NB4 (cell line): ENCODE measurements around the gene NRG4.
"Not testable (repeated sequence)": the region's sequence is repeated elsewhere in the genome, so short reads cannot be mapped to it uniquely, and the experiment has no call there.

Experiments
- DNase-seq: peaks from one replicate; pipeline ENCODE4 v3.0.0; 2010; ENCODE audit warnings: low read depth
- H3K4me3 ChIP-seq: one replicate; pipeline ENCODE4 v1.5.1; 2011; ENCODE audit warnings: mild to moderate bottlenecking, low read depth, low read length, moderate library complexity
- MAX ChIP-seq: IDR thresholded peaks from 2 replicates; pipeline ENCODE4 v1.6.1; 2011; ENCODE audit warnings: low read depth, low read length
- MYC ChIP-seq: IDR thresholded peaks from 2 replicates; pipeline ENCODE4 v1.6.1; 2011; ENCODE audit warnings: low read depth, low read length
- POLR2A ChIP-seq: IDR thresholded peaks from 2 replicates; pipeline ENCODE4 v1.6.1; 2011; ENCODE audit warnings: mild to moderate bottlenecking; ENCODE audit not compliant: insufficient read length; ENCODE audit errors: extremely low read depth
- TF ChIP-seq, protein P1 (sequence below): IDR thresholded peaks from one replicate; pipeline ENCODE4 v1.5.1; 2012; ENCODE audit warnings: low read depth, low read length

NRG4 gene

GRCh38 chr15:76033438-76033837 is 21.2 kb upstream of the NRG4 start:
- no peak overlapping the region for H3K4me3 ChIP-seq
- no peak for DNase-seq
- TF ChIP-seq, protein P1, sequence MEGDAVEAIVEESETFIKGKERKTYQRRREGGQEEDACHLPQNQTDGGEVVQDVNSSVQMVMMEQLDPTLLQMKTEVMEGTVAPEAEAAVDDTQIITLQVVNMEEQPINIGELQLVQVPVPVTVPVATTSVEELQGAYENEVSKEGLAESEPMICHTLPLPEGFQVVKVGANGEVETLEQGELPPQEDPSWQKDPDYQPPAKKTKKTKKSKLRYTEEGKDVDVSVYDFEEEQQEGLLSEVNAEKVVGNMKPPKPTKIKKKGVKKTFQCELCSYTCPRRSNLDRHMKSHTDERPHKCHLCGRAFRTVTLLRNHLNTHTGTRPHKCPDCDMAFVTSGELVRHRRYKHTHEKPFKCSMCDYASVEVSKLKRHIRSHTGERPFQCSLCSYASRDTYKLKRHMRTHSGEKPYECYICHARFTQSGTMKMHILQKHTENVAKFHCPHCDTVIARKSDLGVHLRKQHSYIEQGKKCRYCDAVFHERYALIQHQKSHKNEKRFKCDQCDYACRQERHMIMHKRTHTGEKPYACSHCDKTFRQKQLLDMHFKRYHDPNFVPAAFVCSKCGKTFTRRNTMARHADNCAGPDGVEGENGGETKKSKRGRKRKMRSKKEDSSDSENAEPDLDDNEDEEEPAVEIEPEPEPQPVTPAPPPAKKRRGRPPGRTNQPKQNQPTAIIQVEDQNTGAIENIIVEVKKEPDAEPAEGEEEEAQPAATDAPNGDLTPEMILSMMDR: no peak
- TF ChIP-seq MYC (no peak), POLR2A (no peak), MAX (no peak)

DNA sequence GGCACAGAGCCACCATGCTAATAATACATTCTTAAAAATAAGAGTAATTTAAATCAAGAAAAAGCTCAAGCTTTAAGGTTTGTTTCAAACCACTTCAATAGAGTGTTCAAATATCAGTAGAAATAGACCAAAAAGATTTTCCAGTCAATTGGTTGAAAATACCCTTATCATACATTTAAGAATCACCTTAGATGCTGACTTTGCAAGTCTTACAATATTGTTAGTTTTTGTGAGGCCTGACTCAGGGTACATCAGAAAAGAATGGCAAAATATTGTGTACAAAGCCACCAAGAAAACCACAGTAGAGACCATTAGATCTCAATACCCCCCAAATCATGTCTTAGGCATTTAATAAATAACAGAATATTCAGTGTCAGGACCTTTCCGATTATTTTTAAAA is 19.8 kb upstream of the NRG4 start:
- DNase-seq: no peak
- no peak overlapping the region for H3K4me3 ChIP-seq
- TF ChIP-seq, protein P1: no peak
- TF ChIP-seq MYC (no peak), MAX (no peak)

GRCh38 chr15:76024021-76024768 is 12.0 kb upstream of the NRG4 start:
- H3K4me3 ChIP-seq: no peak overlapping the region
- DNase-seq: no peak
- TF ChIP-seq, protein P1: no peak
- TF ChIP-seq MAX: no peak
- no peak for TF ChIP-seq MYC
- TF ChIP-seq POLR2A: no peak

GRCh38 chr15:76013470-76013869 is 1.2 kb upstream of the NRG4 start:
- DNase-seq, H3K4me3 ChIP-seq: not testable (repeated sequence)

GRCh38 chr15:76010613-76011012 is 1.6 kb downstream of the NRG4 start:
- DNase-seq: no peak
- H3K4me3 ChIP-seq: peak overlapping the region; percentile 67
- TF ChIP-seq, protein P1: no peak
- TF ChIP-seq MYC (no peak), POLR2A (no peak), MAX (no peak)

DNA sequence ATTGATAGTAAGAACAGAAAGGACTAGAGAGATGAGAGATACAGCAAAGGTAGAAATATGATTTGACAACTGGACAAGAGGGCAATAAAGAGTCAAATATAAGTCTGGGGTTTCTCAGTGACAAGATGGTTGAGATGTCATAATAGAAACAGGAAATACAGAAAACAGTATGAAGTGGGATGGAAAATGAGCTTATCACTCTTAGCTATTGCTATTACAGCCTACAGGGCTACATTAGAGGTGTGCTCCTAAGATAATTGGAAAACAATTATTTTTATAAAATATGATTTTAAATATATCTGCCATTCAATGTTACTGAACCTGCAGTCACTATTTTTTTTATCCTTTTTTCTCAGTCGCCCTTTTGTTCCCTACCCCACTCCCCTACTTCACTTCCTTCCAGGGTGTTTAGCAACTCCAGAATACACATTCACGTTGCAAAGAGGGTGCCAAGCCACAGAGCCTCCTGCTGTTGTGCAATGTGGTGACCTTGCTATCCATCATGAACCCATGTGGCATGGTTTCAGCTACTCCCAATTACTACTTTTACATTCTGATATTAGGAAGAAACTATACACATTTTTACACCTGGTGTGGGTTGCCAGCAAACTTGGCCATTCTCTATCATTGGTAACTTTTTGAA is 6.0 kb downstream of the NRG4 start:
- DNase-seq: peak; percentile 97
- H3K4me3 ChIP-seq: peak overlapping the region; percentile 30
- TF ChIP-seq MAX (peak; percentile 97), MYC (peak; percentile 99), POLR2A (peak; percentile 27)
- TF ChIP-seq, protein P1: no peak
